HEK293T (cell line): Measurements from ENCODE around the gene FNDC8.

ENCODE experiments used
- BHLHE40 ChIP-seq: fragments of 450-650 bp; IDR thresholded peaks from 2 replicates; pipeline ENCODE4 v1.6.1; 2016; ENCODE audit warnings: mild to moderate bottlenecking, moderate library complexity, borderline replicate concordance
- FOXK2 ChIP-seq: fragments of 450-650 bp; IDR thresholded peaks from 2 replicates; pipeline ENCODE4 v1.6.1; 2016; ENCODE audit warnings: mild to moderate bottlenecking
- FOXM1 ChIP-seq: fragments of 450-650 bp; IDR thresholded peaks from 2 replicates; pipeline ENCODE4 v1.6.1; 2017; ENCODE audit warnings: mild to moderate bottlenecking, borderline replicate concordance
- HDGF ChIP-seq: fragments of 450-650 bp; IDR thresholded peaks from 2 replicates; pipeline ENCODE4 v1.6.1; 2017; ENCODE audit warnings: antibody characterized with exemption, borderline replicate concordance
- SP1 ChIP-seq: fragments of 450-650 bp; IDR thresholded peaks from 2 replicates; pipeline ENCODE4 v1.6.1; 2017
- SUZ12 ChIP-seq: fragments of 450-650 bp; IDR thresholded peaks from 2 replicates; pipeline ENCODE4 v1.6.1; 2016; ENCODE audit warnings: mild to moderate bottlenecking

- TF ChIP-seq HDGF (no peak), SP1 (no peak), BHLHE40 (no peak), FOXK2 (no peak), FOXM1 (no peak), SUZ12 (no peak)
Measured at GRCh38 chr17:35146214-35146833, 24.9 kb downstream of the FNDC8 start.
